Left kidney (tissue), 8 donors: Measurements from ENCODE around the gene TRIM5. TPM values are rescaled to one million over a fixed set of nuclear protein-coding genes. Genes with fewer than 3 reads are reported as not detected.
"Not testable (repeated sequence)": the region's sequence is repeated elsewhere in the genome, so short reads cannot be mapped to it uniquely, and the experiment has no call there.

Experiments used
- DNase-seq: peaks from one replicate; pipeline ENCODE4 v3.0.0-alpha.2; 2013
- long read RNA-seq, 8 donors: transcript quantifications; one replicate each; lab custom pipeline, GENCODE V29; 2026
- polyA plus RNA-seq: library from polyadenylated mRNA; unstranded; fragments of 120-200 nt; gene quantifications from one replicate; pipeline ENCODE4 v1.2.1, GENCODE V29; 2013; ENCODE audit not compliant: insufficient read length

The TRIM5 gene
- 55.8 TPM for polyA plus RNA-seq
- long read RNA-seq, donor 1: 0 reads
- long read RNA-seq, donor 2, partial matches to known transcripts: 28 of 29 reads
- long read RNA-seq, donor 2, other reads (novel, unspliced or antisense): 0 of 29 reads
- long read RNA-seq, donor 3, partial matches to known transcripts: 0 of 1 reads
- long read RNA-seq, donor 3, other reads (novel, unspliced or antisense): 0 of 1 reads
- long read RNA-seq, donor 4: 0 reads
- long read RNA-seq, donor 5, partial matches to known transcripts: 0 of 1 reads
- long read RNA-seq, donor 5, other reads (novel, unspliced or antisense): 0 of 1 reads
- long read RNA-seq, donor 6, partial matches to known transcripts: 0 of 1 reads
- long read RNA-seq, donor 6, other reads (novel, unspliced or antisense): 0 of 1 reads
- long read RNA-seq, donor 7, partial matches to known transcripts: 0 of 4 reads
- long read RNA-seq, donor 7, other reads (novel, unspliced or antisense): 0 of 4 reads
- long read RNA-seq, donor 8: 0 reads

GRCh38 chr11:5684646-5685362 lies at the start of gene TRIM5:
Gene TRIM5, minus strand, starts transcription at chr11:5685074. Its CDS starts 4,897 bp downstream, at chr11:5680177.
- DNase-seq: peak; percentile 92

GRCh38 chr11:5727691-5728090 lies 42.8 kb upstream of the TRIM5 start:
- DNase-seq: no peak

- DNase-seq: no peak
Measured at GRCh38 chr11:5726351-5726750, 41.5 kb upstream of the TRIM5 start.

GRCh38 chr11:5722622-5723021 lies 37.7 kb upstream of the TRIM5 start:
- DNase-seq: no peak

- DNase-seq: no peak
Measured at GRCh38 chr11:5719703-5720495, 35.0 kb upstream of the TRIM5 start.

- not testable (repeated sequence) for DNase-seq
Measured at GRCh38 chr11:5716518-5716917, 31.6 kb upstream of the TRIM5 start.

GRCh38 chr11:5713695-5714094 lies 28.8 kb upstream of the TRIM5 start:
- DNase-seq: no peak

GRCh38 chr11:5712507-5712906 lies 27.6 kb upstream of the TRIM5 start:
- DNase-seq: no peak

- DNase-seq: no peak
Measured at GRCh38 chr11:5705688-5706087, 20.8 kb upstream of the TRIM5 start.

GRCh38 chr11:5703741-5704536 lies 19.1 kb upstream of the TRIM5 start:
- DNase-seq: no peak

- DNase-seq: no peak
Measured at GRCh38 chr11:5701055-5701577, 16.2 kb upstream of the TRIM5 start.

GRCh38 chr11:5700421-5701054 lies 15.7 kb upstream of the TRIM5 start:
- no peak for DNase-seq

GRCh38 chr11:5698281-5698680 lies 13.4 kb upstream of the TRIM5 start:
- no peak for DNase-seq

- no peak for DNase-seq
Measured at GRCh38 chr11:5696210-5696609, 11.3 kb upstream of the TRIM5 start.

- DNase-seq: no peak
Measured at GRCh38 chr11:5695580-5695979, 10.7 kb upstream of the TRIM5 start.

- no peak for DNase-seq
Measured at GRCh38 chr11:5694642-5695041, 9.8 kb upstream of the TRIM5 start.

- DNase-seq: no peak
Measured at GRCh38 chr11:5691964-5692361, 7.1 kb upstream of the TRIM5 start.

- not testable (repeated sequence) for DNase-seq
Measured at GRCh38 chr11:5691238-5691963, 6.5 kb upstream of the TRIM5 start.

- no peak for DNase-seq
Measured at GRCh38 chr11:5690736-5691135, 5.9 kb upstream of the TRIM5 start.

- DNase-seq: no peak
Measured at GRCh38 chr11:5690216-5690615, 5.3 kb upstream of the TRIM5 start.
